GM19463 (cell line): ENCODE results near the gene NQO1.
"Not testable (repeated sequence)": the region's sequence is repeated elsewhere in the genome, so short reads cannot be mapped to it uniquely, and the experiment has no call there.

Source experiments
- ATAC-seq: cut with Tn5 transposase; IDR thresholded peaks from one replicate; pipeline ENCODE4 v1.9.1; 2021; ENCODE audit warnings: mild to moderate bottlenecking, moderate library complexity; ENCODE audit not compliant: unreplicated experiment

Gene NQO1

DNA sequence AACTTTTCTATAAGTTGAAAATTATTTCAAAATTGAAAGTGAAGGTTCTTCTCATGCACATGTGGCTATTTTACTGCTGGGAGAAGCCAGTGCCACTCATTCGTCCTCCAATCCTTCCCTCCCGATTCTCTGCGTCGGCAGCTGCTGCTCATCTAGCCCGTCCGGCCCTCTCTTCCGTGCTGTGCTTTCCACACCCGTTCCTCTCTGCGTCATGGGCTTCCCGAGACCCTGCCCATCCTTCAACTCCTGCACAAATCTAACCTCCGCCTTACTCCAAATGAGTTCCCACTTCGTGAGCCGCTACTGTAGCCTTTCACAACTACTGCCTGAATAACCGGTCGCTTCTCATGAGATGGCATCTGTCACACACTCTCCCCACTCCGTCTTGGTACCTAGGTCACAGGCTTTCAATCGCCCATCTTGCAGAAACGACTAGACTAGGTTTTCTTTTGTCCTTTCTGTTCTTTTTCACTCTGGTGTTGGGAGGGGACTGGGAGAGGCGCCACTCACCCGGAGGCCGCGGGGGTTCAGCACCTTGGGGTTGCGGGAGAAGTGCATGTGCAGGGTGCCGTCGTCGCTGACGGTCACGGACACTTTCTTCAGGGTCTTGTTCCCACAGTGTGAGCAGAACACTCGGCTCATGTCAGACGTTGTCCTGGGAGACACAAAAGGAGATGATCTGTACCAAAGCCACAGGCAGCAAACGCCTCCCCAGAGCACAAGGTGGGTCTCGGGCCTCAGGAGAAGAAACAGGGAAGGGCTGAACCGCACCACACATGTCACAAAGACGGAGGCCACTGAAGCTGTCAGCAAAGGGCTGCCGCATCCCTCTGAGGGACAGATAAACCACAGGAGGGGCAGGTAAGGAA lies 18.2 kb upstream of the NQO1 start:
- ATAC-seq: no peak

DNA sequence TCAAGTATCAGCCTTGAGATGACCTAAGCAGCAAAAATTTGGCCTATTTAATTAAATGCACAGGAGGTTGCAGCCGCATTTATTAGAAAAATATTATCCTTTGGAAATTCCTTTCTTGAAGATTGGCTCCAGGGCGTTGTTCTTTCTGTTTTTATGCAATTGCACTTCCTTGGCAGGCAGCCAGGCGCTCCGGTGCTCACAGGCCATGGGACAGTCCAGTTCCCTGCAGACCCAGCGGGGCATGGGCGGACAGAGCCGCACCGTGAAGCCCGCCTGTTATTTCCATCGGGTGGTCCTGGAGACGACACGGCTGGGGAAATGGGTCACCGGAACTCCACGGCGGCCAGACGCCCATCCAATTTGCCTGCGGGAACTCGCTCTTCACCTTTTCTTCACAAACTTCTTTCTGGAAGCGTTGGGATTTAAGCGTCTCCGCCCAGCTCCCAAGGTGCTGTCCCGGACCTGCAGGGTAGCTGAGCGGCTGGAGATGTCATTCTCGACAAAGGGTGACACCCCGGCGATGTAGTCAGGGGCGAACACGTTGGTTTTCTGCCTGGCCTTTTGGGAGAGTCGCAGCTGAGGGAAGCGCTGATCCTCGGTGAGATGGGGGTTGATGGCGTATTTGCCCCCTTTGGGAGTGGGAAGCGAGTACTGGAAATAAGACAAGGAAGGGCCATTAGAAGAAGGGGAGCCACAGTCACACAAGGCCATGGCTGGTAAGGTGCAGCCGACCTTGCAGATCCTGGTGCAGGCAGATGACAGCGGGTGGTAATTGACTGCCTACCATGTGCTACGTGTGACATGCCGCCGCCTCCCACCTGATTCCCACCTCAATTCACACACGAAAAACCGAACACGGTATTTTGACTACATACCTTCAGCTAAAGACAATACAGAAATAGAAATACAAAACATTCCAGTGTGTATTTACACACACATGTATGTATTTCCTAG lies 15.9 kb upstream of the NQO1 start:
- no peak for ATAC-seq

DNA sequence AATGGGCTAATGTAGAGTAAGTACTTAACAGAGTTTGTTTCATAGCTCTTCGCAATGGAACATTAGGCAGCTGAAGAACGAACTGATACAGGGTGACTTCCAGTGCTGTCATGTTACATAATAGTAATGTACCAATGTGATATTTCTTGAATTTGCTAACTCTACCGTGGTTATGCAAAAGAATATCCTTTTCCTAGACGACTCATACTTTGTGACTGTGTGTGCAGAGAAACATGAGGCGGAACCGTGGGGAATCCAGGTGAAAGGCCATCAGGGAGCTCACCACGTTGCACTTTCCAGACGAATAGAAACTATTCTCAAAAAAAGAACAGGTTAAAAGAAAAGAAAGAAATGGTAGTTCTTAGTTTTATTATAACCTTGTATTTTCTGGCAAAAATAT lies 15.2 kb upstream of the NQO1 start:
- no peak for ATAC-seq

DNA sequence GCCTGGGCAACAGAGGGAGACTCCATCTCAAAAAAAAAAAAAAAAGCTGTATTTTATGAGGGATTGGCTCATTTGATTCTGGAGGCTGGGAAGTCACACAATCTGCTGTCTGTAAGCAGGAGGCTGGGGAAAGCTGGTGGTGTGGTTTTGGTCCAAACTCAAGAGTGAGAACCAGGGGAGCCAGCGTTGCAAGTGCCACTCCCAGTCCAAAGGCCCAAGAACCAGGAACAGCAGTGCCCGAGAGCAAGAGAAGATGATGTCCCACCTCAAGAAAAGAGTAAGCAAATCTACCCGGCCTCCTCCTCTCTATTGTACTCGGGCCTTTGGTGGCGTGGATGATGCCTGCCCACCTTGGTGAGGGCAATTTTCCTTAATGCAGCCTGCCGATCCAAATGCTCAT lies 5.7 kb upstream of the NQO1 start:
- ATAC-seq: no peak

DNA sequence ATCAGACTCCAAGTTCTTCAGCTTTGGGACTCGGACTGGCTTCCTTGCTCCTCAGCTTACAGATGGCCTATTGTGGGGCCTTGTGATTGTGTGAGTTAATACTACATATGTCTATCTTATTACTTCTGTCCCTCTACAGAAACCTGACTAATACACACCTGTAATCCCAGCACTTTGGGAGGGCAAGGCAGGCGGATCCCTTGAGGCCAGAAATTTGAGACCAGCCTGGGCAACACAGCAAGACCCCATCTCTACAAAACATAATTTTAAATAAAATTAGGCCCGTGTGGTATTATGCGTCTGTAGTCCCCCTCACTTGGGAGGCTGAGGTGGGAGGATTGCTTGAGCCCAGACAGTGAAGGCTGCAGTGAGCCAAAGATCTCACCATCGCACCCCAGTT lies 4.9 kb upstream of the NQO1 start:
- ATAC-seq: not testable (repeated sequence)

DNA sequence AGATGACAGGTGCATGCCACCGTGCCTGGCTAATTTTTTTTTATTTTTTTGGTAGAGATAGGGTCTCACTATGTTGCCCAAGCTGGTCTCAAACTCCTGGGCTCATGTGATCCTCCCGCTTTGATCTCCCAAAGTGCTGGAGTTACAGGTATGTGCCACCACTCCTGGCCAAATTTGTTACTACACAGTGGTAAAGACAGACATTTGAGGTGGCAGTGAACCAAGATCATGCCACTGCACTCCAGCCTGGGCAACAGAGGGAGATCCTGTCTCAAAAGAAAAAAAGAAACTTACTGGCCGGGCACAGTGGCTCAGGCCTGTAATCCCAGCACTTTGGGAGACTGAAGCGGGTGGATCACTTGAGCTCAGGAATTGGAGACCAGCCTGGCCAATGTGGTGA lies 2.7 kb upstream of the NQO1 start:
- ATAC-seq: not testable (repeated sequence)

DNA sequence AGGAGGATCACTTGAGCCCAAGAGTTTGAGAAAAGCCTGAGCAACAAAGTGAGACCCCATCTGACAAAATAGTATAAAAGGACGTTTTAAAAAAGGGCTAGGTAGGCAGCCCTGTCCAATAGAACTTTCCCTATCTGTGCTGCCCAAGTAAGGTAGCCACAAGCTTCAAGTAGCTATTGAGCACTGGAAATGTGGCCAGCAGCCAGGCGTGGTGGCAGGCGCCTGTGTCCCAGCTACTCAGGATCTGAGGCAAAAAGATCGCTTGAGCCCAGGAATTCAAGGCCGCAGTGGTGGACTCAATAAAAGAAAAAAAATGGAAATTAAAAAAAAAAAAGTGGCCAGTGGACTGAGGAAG lies 1.5 kb upstream of the NQO1 start:
- no peak for ATAC-seq

DNA sequence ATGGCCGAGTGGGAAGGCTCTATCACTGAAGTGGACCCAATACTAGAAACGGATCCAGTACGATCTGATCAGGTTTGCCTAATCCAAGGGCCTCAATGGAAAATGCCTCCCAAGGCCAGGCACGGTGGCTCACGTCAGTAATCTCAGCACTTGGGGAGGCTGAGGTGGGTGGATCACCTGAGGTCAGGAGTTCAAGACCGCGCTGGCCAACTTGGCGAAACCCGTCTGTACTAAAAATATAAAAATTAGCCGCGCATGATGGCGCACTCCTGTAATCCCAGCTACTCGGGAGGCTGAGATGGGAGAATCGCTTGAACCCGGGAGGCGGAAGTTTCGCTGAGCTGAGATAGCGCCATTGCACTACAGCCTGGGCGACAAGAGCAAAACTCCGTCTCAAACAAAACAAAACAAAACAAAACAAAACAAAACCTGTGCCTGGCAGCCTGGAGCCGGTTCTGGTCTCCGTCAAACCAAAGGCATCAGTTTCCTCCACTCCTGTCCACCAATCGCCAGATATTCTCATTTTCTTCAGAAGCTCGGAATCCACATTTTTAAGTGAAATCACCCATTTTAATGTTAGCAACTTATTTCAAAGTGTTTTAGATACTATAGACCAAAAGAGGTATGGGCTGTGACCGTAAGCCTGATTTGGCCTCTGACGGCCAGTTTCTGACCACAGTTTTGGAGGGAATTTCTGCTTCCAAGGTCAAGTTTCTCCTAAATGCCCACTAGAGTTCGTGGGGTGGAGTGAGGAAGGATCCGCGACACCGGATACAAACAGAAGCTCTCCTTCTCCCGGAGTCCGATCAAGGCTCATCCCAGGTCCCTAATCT lies 664 bp downstream of the NQO1 start:
- ATAC-seq: no peak

DNA sequence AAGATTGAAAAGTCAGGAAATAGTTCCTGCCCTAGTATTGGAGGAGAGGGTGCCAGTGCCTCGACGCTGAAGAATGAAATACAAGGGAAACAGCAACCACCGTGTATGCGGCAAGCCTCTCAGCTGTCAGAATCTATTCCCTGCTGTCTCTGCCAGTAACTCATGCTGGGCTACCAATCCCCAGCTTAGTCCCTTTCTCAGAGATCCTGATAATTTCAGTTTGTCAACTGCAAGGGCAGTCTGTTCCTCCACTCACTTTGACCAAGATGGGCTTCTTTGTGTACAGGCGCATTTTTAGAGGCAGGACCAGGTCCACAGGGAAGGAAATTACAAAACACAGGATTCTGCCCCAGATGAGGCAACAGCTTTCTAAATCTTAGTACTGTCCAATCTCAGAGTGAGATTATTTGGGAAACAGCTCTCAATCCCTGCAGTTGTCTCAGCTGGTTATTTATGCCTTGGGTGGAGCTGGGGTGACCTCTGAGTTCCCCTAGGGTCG lies 1.3 kb downstream of the NQO1 start:
- ATAC-seq: no peak

DNA sequence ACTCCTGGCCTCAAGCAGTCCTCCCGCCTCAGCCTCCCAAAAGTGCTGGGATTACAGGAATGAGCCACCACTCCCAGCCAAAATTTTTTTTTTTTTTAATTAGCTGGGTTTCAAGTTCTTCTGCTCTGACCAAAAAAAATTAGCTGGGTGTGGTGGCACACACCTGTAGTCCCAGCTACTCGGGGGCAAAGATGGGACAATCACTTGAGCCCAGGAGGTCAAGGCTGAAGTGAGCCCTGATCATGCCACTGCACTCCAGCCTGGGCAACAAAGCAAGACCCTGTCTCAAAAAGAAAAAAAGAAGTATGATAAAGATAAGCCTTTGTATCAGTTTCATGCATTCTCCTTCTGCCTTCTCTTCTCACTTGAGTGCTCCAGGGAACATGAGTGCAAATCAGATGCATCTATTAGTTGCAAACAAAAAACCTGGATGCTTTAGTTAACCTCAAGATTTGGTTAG lies 1.9 kb downstream of the NQO1 start:
- no peak for ATAC-seq

DNA sequence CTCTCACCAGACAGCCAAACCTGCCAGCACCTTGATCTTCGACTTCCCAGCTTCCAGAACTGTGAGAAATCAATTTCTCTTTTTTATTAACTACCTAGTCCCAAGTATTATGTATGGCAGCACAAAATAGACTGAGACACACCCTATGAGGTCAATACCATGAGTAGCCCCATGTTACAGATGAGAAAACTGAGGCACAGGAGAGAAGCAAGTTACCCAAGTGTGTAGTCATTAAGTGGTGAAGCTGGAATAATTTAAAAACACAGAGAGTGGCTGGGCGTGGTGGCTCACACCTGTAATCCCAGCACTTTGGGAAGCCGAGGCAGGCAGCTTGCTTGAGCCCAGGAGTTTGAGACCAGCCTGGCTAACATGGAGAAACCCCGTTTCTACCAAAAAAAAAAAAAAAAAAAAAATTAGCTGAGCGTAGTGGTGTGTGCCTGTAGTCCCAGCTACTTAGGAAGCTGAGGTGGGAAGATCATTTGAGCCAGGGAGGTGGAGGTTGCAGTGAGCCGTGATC lies 4.9 kb downstream of the NQO1 start:
- no peak for ATAC-seq

DNA sequence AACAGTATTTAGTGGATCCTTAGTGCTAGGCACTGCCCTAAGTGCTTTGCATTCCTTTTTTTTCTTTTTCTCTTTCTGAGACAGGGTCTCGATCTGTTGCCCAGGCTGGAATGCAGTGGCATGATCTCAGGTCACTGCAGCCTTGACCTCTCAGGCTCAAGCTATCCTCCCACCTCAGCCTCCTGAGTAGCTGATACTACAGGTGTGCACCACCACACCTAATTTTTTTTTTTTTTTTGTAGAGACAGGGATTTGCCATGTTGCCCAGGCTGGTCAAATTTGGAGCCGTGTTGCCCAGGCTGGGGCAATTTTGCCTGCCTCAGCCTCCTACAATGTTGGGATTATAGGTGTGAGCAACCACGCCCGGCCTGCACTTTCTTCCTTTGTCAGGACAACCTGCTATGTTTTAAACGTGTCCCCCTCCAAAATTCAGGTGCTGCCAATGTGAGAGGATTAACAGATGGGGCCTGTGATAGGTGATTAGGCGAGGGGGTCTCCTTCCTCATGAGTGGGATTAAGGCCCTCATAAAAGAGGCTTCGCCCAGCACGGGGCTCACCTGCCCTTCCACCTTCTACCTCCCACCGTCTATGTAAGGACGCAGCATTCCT lies 5.4 kb downstream of the NQO1 start:
- ATAC-seq: no peak

DNA sequence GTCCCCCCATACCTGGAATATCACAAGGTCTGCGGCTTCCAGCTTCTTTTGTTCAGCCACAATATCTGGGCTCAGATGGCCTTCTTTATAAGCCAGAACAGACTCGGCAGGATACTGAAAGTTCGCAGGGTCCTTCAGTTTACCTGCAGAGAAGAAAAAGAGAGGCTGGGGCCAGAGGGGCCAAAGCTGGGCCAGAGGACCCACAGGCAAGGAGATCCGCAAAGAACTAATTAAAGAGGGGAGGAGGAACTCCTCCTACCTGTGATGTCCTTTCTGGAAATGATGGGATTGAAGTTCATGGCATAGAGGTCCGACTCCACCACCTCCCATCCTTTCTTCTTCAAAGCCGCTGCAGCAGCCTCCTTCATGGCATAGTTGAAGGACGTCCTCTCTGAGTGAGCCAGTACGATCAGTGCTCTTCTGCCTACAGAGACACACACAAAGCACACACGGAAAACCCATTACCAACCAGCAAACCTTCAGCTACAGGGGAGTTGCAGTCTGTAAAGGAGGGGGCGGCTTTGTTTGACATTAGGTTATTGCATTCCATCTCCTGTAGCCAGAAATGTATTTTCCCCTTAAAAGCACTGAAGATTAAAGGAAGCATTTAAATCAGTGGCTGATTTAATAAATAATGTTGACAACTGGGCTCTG lies 8.1 kb downstream of the NQO1 start:
- no peak for ATAC-seq

DNA sequence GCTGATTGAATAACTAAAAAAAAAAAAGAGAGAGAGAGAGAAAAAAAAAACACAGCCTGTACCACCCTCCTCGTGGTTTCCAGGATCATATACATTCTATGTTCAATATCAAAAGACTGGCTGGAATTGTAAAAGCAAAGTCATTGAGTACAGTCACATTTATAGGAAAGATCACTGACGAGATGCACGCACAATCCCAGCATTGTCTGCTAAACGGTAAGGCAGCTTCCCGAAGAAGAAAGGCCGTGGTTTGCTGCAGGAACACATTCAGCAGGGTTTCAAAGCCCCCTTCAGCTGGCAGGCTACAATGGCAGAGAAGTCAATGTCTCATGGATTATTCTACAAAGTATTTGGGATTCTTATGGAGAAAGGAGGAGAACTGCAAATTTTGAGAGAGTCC lies 9.3 kb downstream of the NQO1 start:
- ATAC-seq: no peak

DNA sequence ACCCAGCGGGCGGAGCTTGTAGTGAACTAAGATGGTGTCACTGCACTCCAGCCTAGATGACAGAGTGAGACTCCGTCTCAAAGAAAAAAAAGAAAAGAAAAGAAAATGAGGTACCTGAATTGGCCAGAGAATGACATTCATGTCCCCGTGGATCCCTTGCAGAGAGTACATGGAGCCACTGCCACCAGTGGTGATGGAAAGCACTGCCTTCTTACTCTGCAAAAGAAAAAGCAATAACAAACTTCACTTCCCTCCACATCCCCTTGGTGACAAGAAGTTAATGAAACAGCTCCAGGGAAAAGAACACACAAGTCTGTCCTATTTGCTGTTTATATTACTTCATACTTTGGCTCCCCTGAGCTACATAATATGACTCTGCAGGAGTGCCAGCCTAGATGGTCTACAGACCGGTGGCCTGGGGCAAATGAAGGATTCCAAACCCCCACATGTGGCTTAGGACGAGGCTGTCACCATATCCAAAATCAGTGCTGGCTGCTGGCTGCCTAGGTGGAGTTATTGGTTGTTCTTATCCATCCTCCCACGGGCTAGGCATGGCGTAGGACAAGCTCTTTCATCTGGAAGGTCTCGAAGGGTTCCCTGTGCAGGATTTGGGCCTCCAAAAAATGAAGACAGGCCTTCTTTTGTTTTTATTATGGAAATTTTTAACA lies 13.3 kb downstream of the NQO1 start:
- ATAC-seq: no peak

DNA sequence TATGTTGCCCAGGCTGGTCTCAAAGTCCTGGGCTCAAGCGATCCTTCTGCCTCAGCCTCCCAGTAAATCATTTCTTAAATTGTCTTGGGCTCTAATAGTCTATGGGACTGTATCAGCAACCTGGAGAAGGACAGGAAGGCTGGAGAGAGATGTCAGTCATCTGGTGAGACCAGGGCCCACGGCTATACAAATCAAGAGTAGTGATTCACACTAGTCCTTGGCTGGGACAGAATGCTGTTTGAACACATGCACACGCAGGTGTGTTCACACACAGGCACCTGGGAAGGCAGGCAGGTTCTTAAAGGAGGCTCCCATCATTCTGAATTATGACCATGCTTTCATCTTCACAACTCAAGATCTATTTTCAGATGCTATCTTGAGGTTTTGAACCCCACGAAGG lies 14.1 kb downstream of the NQO1 start:
- ATAC-seq: no peak

DNA sequence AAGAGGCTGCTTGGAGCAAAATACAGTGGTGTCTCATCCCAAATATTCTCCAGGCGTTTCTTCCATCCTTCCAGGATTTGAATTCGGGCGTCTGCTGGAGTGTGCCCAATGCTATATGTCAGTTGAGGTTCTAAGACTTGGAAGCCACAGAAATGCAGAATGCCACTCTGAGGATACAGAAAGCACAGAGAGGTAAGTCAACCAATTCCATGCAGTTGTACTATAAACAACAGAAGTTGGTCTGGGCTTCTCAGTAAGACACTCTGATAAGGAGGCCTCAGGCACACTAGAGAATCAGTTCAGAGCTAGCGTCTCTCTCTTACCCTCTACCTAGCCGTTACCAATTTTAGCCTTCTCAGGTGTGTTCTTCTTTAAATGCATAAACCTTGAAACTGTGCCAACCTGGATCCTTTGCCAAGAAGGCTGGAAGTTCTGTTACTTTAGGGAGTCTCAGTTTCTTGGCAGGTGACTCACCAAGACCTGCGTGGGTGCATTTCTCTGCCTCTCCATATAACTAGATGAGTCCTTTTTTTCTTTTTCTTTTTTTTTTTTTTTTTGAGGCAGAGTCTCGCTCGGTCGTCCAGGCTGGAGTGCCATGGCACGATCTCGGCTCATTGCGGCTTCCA lies 15.1 kb downstream of the NQO1 start:
- no peak for ATAC-seq

DNA sequence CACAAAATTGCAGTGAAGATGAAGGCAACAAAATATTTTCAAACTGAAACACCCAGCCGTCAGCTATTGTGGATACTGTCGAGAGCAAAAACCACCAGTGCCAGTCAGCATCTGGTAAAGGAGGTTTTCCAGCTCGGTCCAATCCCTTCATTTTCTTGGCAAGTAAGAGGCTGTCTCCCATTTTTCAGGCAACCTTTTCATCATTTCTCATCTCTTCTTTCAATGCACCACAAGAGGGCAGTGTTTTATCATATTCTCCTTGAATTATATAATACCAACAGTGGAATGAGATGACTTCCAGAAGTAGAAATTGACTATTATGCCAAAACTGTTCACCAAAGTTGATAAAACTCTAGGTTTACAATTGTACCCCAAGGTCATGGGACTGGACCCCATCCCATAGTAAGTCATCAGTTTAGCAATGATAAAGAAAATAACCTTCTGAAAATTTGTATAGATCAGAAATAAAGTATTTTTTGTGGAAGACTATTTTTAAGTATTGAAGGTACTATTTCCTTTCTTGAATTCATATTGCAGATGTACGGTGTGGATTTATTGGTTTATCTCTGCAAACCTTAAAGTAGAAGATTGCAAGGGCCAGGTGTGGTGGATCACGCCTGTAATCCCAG lies 16.8 kb downstream of the NQO1 start:
- no peak for ATAC-seq
